GM21723 (cell line): ENCODE measurements around the gene CD247.
A peak's percentile ranks its signal among the peaks of the same experiment; 100 is the strongest.

Source experiments
- ATAC-seq: cut with Tn5 transposase; IDR thresholded peaks from one replicate; pipeline ENCODE4 v1.9.1; 2021; ENCODE audit warnings: mild to moderate bottlenecking, moderate library complexity; ENCODE audit not compliant: unreplicated experiment

The CD247 gene

DNA sequence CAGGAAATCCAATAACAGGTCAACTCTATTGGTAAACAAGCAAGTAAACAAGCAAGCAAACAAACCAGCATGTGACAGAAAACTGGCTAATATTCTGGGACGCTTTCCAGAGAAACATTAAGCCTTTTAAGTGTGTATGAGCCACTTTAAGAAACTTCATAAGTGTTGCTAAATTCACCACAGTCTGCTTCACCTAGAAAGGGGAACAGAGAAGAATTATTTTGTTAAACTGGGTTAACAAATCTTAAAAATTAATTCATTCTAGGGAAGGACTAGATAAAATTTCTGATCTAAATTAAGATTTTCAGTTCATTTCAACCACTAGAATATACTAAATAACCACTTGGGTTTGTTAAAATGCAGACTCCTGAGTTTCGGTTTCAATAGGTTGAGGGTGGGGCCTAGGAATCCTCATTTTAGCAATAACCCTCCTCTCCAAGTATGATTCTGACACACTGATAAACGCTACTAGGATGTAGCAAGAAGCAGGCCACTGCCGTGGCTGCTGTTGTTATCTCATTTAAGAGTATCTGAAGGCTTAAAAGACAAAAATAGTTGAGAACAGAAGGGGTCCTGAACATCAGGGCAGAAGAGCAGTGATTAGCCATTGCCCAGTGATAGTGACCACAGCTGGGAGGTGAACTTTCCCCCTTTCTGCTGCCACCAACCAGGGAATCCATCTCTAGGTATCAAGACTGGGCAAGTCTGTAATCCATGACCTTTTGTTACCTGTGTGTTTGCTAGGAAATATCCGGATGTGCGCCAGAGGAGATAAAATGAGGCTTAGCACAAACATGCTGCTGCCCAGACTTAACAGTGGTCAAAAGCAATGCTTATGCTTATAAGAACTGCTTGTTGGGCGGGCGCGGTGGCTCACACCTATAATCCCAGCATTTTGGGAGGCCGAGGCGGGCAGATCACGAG is 24.0 kb upstream of the CD247 start:
- no peak for ATAC-seq

DNA sequence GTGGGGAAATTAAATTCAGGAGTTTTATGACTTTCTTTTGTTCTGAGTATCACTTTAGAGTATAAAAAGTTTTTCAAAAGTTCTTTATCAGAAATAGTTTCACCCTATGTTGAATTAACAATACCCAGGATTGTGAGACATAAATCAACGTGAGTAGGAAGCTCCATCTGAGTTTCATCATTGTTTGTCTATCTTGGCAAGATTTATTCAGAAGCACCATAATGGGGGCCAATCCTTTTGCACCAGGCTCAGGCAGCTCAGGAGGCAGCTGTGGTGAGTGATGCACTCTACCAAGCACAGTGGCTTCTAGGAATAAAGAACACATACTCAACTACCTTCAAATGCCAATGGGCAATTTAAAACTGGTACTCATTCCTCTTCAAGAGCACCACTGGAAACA is 23.3 kb upstream of the CD247 start:
- ATAC-seq: no peak

GRCh38 chr1:167541003-167541402 is 22.7 kb upstream of the CD247 start:
- ATAC-seq: no peak

DNA sequence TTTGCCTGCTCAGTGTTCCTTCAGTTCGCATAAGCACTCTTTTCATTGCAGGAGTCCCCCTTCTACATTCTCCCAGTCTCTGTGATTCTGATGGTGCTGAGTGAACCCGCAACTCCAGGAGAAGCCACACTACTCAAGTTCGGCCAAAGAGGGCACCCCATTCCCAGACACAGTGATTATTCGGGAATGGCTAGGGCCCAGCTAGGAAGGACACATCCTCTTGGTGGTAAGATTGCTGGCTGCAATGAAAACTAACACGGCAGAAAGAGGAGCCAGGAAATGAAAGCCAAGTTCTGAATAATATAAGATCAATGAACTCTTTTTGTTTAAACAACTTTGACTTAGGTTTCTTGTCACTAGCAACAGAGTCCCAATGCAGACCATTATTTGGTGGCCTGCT is 20.3 kb upstream of the CD247 start:
- ATAC-seq: no peak

- ATAC-seq: peak; percentile 49
These were observed 15.5 kb upstream of the CD247 start for GRCh38 chr1:167533851-167534300.

DNA sequence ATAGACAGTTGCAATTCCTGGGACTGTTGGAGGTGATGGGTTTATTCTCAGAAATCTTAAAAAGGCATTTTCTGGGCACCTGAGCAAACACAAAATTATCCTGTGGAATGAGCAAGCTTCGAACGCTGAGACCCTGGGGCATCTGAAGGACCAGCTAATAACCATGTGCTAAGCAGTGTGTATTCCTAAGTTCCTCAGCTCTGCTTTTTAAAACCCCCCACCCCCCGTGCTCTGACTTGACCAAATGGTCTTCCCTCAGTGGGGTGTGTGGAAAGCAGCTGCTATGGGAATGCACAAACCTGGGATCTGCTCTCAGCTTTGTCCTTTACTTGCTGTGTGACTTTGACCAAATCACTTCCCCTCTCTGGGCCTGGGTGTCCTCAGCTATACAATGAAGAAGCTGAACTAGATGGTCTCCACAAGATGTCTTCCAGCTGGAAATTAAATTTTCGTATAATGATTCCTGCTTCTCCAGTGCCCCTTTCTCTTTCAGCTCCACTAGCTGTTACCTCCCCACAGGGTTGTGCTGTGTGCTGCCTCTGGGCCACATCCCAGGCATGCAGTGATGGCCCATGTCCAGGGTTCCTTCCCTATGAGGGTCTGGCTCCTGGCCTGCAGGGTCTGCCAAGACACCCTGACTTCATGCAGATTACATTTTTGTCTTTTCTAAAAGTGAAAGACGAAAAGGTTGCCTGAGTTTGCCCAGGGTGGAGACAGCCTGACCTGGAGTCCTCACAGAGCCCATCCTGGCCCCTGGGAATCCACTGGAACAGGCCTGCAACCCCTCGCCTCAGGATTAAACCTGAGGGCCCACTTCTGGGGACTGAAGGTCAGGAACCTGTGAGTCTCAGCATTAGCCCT is 14.9 kb upstream of the CD247 start:
- no peak for ATAC-seq

GRCh38 chr1:167532375-167532774 is 14.0 kb upstream of the CD247 start:
- ATAC-seq: no peak

- ATAC-seq: no peak
These were observed 11.6 kb upstream of the CD247 start for GRCh38 chr1:167529829-167530474.

- no peak for ATAC-seq
These were observed 9.9 kb upstream of the CD247 start for GRCh38 chr1:167528057-167528728.

DNA sequence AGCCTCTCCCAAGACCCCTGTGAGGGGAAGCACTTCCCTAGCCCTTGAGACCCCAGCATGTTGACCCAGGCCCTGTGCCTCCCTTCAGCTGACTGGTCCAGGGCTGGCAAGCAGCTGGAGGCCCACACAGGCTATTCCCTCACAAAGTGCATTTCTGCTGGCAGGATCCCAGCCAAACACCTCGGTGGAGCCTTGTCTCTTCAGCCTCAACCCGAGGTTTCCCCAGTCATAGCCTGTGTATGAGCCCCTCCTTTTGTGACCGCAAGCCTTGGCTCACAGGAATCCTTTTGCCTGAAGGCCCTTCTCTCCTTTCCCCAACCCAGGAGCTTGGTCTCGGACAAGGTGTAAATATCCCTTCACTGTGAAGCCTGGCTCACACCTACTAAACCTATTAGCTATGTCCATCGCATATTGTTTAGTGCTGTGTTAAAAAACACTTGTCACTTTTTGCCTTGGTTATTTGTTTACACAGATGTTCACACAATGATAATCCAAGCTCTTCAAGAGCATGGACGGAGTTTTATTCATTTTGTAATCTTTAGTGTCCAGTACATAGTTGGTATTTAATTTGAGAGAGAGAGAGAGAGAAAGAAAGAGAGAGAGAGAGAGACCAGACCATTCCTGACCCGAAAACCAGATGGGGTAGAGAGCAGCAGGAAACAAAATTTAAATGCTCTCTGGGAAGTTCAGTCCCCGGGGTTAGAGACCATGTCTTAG is 8.5 kb upstream of the CD247 start:
- no peak for ATAC-seq

GRCh38 chr1:167524651-167525050 is 6.3 kb upstream of the CD247 start:
- ATAC-seq: no peak

GRCh38 chr1:167522246-167522645 is 3.9 kb upstream of the CD247 start:
- no peak for ATAC-seq

DNA sequence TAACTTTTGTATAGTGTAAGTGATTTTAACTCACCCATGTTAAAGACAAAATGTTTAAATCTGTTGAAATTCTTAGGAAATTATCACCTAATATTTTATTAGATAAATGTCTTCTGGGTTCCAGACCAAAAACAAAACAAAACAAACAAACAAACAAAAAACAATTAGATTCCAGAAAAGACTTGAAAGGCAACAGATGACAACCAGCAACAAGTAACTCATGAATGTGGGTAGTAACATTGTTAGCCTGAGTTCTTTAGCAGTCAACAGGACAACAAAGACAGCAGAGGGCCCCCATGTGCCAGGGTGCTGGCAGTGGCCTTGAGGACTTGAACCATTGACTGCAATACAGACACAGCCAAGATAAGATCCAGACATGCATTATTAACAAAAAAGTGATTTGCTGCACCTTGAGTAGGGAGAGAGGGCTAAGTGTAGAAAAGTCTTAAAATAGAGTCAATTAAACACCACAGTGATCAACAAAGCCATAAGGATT is 2.4 kb upstream of the CD247 start:
- ATAC-seq: no peak

DNA sequence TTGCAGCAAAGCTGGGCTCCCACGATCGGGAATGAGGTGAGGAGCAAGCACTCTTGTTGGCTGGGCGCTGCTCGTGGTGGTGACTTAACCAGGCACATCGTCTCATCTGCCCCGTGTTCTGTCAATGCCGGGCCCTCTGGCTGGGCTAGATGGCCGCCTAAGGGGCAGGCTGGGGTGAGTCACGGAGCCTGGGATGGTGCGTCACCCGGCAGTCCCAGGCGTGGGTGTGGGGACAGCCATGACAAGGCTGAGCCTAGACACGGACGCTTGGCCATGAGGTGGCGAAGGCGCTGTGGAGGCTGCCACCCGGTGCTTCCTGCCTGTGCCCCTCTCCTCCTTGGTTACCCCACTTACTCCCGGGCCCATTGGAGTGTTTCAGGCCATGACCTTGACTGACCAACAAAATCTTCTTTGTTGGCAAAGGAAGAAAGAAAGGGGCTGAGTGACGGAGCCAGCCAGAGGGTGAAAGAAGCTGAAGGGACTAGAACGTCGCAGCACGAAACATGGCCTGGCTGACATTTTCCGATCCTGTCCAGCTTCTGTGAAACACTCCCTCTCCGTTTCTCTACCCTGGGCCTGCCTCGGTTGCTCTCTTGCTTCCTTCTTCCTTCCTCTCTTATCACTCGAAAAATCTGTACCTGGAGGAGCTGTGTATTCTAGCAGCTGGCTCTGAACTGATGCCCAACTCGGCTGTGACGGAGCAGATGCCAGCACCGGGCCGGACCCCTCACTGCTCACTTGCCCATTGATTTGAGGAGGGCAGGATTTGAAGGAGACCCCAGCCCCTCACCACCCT is 596 bp downstream of the CD247 start:
- ATAC-seq: no peak

GRCh38 chr1:167516404-167517388 is 1.6 kb downstream of the CD247 start:
- ATAC-seq: no peak

- ATAC-seq: no peak
These were observed 2.4 kb downstream of the CD247 start for GRCh38 chr1:167515893-167516321.

DNA sequence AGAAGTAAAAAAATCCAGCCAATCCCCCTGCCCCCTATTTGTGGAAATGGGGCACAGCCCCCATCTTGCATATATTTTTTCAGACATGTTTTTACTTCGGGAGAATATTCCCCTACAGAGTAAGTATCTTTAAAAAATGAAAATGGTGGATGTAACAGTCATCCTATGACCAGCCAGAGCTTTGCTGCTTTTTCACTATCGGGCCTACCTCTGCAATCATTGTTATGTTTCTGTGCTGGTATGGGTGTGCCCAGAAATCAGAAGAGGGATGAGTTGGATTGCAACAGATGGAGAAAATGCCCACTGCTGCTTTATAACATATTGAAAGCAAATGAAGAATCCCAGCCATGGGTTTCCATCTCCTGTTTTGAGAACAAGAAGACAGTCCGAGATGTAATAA is 2.9 kb downstream of the CD247 start:
- no peak for ATAC-seq

- ATAC-seq: no peak
These were observed 4.0 kb downstream of the CD247 start for GRCh38 chr1:167514288-167514687.
